Ishikawa (cell line): ENCODE data around the gene TNFAIP6.

Experiments used
- CEBPB ChIP-seq: IDR thresholded peaks from 2 replicates; pipeline ENCODE4 v1.6.1; 2012
- CREB1 ChIP-seq: IDR thresholded peaks from 2 replicates; pipeline ENCODE4 v1.6.1; 2012; ENCODE audit warnings: low read depth
- EGR1 ChIP-seq: IDR thresholded peaks from 2 replicates; pipeline ENCODE4 v1.6.1; 2012
- EP300 ChIP-seq: IDR thresholded peaks from 2 replicates; pipeline ENCODE4 v1.6.1; 2012; ENCODE audit warnings: borderline replicate concordance
- FOXM1 ChIP-seq: IDR thresholded peaks from 2 replicates; pipeline ENCODE4 v1.6.1; 2012; ENCODE audit warnings: low read depth, borderline replicate concordance
- MAX ChIP-seq: IDR thresholded peaks from 2 replicates; pipeline ENCODE4 v1.6.1; 2012
- NFIC ChIP-seq: IDR thresholded peaks from 2 replicates; pipeline ENCODE4 v1.6.1; 2012
- RAD21 ChIP-seq: IDR thresholded peaks from 2 replicates; pipeline ENCODE4 v1.6.1; 2012; ENCODE audit warnings: low read depth
- TAF1 ChIP-seq: IDR thresholded peaks from 2 replicates; pipeline ENCODE4 v1.6.1; 2012; ENCODE audit warnings: low read depth, mild to moderate bottlenecking
- TCF12 ChIP-seq: IDR thresholded peaks from 2 replicates; pipeline ENCODE4 v1.6.1; 2012; ENCODE audit warnings: low read depth
- TEAD4 ChIP-seq: IDR thresholded peaks from 2 replicates; pipeline ENCODE4 v1.6.1; 2012
- USF1 ChIP-seq: IDR thresholded peaks from 2 replicates; pipeline ENCODE4 v1.6.1; 2012
- YY1 ChIP-seq: IDR thresholded peaks from 2 replicates; pipeline ENCODE4 v1.6.1; 2012; ENCODE audit warnings: low read depth
- ZBTB7A ChIP-seq: IDR thresholded peaks from 2 replicates; pipeline ENCODE4 v1.6.1; 2012; ENCODE audit warnings: low read depth
- TF ChIP-seq, protein P1 (sequence below): IDR thresholded peaks from 2 replicates; pipeline ENCODE4 v1.6.1; 2012; ENCODE audit warnings: low read depth, mild to moderate bottlenecking

TNFAIP6 gene

GRCh38 chr2:151343073-151343472 is 14.3 kb upstream of the TNFAIP6 start:
- no peak for TF ChIP-seq TCF12
- TF ChIP-seq, protein P1, sequence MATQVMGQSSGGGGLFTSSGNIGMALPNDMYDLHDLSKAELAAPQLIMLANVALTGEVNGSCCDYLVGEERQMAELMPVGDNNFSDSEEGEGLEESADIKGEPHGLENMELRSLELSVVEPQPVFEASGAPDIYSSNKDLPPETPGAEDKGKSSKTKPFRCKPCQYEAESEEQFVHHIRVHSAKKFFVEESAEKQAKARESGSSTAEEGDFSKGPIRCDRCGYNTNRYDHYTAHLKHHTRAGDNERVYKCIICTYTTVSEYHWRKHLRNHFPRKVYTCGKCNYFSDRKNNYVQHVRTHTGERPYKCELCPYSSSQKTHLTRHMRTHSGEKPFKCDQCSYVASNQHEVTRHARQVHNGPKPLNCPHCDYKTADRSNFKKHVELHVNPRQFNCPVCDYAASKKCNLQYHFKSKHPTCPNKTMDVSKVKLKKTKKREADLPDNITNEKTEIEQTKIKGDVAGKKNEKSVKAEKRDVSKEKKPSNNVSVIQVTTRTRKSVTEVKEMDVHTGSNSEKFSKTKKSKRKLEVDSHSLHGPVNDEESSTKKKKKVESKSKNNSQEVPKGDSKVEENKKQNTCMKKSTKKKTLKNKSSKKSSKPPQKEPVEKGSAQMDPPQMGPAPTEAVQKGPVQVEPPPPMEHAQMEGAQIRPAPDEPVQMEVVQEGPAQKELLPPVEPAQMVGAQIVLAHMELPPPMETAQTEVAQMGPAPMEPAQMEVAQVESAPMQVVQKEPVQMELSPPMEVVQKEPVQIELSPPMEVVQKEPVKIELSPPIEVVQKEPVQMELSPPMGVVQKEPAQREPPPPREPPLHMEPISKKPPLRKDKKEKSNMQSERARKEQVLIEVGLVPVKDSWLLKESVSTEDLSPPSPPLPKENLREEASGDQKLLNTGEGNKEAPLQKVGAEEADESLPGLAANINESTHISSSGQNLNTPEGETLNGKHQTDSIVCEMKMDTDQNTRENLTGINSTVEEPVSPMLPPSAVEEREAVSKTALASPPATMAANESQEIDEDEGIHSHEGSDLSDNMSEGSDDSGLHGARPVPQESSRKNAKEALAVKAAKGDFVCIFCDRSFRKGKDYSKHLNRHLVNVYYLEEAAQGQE = no peak
- TF ChIP-seq TEAD4 = no peak
- no peak for TF ChIP-seq EP300
- no peak for TF ChIP-seq USF1
- TF ChIP-seq RAD21 = no peak
- no peak for TF ChIP-seq CEBPB
- no peak for TF ChIP-seq ZBTB7A
- TF ChIP-seq EGR1 = no peak
- no peak for TF ChIP-seq YY1
- no peak for TF ChIP-seq CREB1
- no peak for TF ChIP-seq TAF1
- TF ChIP-seq NFIC = no peak
- no peak for TF ChIP-seq FOXM1
- TF ChIP-seq MAX = no peak

DNA sequence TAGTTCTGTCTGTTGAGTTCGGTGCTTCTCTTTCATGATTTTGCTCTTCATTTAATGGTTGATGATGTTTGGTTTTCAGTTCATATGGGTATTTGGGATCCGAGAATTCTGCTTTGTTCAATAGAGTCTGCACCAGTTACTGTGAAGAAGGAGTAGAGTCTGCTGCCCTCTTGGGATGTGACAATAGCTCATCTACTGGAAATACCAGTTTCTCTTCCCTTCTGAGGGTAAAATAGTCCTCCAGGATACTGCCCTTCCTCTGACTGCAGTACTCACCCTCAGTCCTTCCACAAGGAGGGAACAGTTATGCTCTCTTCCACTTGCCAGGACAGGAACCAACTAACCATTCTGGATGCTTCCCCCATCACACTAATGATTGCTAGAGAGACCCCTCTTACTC is 12.5 kb upstream of the TNFAIP6 start:
- TF ChIP-seq FOXM1 = no peak
- TF ChIP-seq TCF12 = no peak
- TF ChIP-seq USF1 = no peak
- TF ChIP-seq, protein P1 = no peak
- no peak for TF ChIP-seq EGR1
- TF ChIP-seq TEAD4 = no peak
- TF ChIP-seq EP300 = no peak
- TF ChIP-seq CEBPB = no peak
- TF ChIP-seq TAF1 = no peak

DNA sequence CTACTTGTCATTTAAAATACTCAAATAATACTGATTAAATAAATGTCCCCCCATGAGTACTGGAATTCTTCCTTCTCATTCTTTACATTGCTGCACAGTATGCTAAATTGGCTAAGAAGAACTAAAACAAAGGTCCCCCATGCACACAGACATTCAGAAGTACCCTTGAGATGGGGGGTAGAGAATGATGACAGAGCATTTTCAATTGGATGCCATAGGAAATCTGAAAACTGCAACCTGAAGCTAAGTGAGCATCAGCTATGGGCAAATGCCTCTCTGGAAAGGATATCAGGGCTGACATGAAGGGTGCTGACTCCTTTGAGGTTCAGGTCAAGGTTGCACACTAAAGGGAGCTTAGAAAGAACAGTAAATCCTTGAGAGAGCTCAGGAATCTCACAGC is 10.1 kb upstream of the TNFAIP6 start:
- TF ChIP-seq NFIC = no peak
- no peak for TF ChIP-seq TCF12
- TF ChIP-seq, protein P1 = no peak
- no peak for TF ChIP-seq TAF1
- TF ChIP-seq MAX = no peak
- no peak for TF ChIP-seq TEAD4
- TF ChIP-seq RAD21 = no peak
- TF ChIP-seq CREB1 = no peak
- no peak for TF ChIP-seq CEBPB
- no peak for TF ChIP-seq EGR1
- TF ChIP-seq FOXM1 = no peak
- no peak for TF ChIP-seq YY1
- TF ChIP-seq ZBTB7A = no peak
- no peak for TF ChIP-seq USF1
- TF ChIP-seq EP300 = no peak

- no peak for TF ChIP-seq TAF1
- TF ChIP-seq EP300 = no peak
- no peak for TF ChIP-seq NFIC
- TF ChIP-seq YY1 = no peak
- no peak for TF ChIP-seq MAX
- no peak for TF ChIP-seq RAD21
- no peak for TF ChIP-seq CREB1
- TF ChIP-seq TEAD4 = no peak
Measured at GRCh38 chr2:151347906-151348305, 9.5 kb upstream of the TNFAIP6 start.
